Endothelial cell of umbilical vein (primary cell): Measurements from ENCODE around the gene HAUS6. TPM values are rescaled to one million over a fixed set of nuclear protein-coding genes. Genes with fewer than 3 reads are reported as not detected.

Experiments
- BruUV-seq: library from RNA; stranded (reverse); fragments of 400-500 nt; replicated peaks from 2 replicates; lab custom pipeline; 2021; lab: Mats Ljungman, UMichigan
- CTCF ChIA-PET: fragments of 300-600, 350-600 bp; sonication (Branson Sonifier 250); formaldehyde crosslinking; loops from one replicate; lab custom pipeline; 2021; ENCODE audit warnings: antibody characterized with exemption, inconsistent platforms; lab: Charles Lee
- POLR2A ChIA-PET: fragments of 300-600, 350-600 bp; sonication (Branson Sonifier 250); formaldehyde crosslinking; loops from one replicate; lab custom pipeline; 2021; ENCODE audit warnings: antibody characterized with exemption, inconsistent platforms; lab: Charles Lee
- DNase-seq: peaks from one replicate; pipeline ENCODE4 v3.0.0-alpha.2; 2011; ENCODE audit warnings: low read depth, low spot score
- FAIRE-seq: peaks from 2 replicates; lab custom pipeline; 2011; peaks lifted over from hg19 to GRCh38; lab: Jason Lieb, UNC
- H2AFZ ChIP-seq: 2 replicates; pipeline ENCODE4 v1.6.0; 2012; ENCODE audit warnings: low read depth, low read length, control low read depth, inconsistent platforms
- H3K27ac ChIP-seq: 2 replicates; pipeline ENCODE4 v1.5.1; 2011; ENCODE audit warnings: low read depth, mild to moderate bottlenecking, control low read depth, low read length, moderate library complexity; ENCODE audit not compliant: insufficient read depth
- H3K27me3 ChIP-seq, 2 experiments: 2 replicates each; pipeline versions ENCODE4 v1.6.0 to v1.6.1; 2011; ENCODE audit warnings: low read length in 2 of 2, mixed read lengths in 1 of 2; ENCODE audit not compliant: control insufficient read depth in 2 of 2, insufficient read depth in 2 of 2
- H3K36me3 ChIP-seq, 2 experiments: 2 replicates in 1 of 2; 3 replicates in 1 of 2; pipeline ENCODE4 v1.5.1; 2011; ENCODE audit warnings: low read length in 2 of 2, mild to moderate bottlenecking in 1 of 2, moderate library complexity in 1 of 2; ENCODE audit not compliant: control insufficient read depth in 2 of 2, insufficient read depth in 2 of 2; ENCODE audit errors: extremely low read depth in 1 of 2
- H3K4me1 ChIP-seq: 3 replicates; pipeline ENCODE4 v1.5.1; 2011; ENCODE audit warnings: mild to moderate bottlenecking, low read length; ENCODE audit not compliant: control insufficient read depth, insufficient read depth; ENCODE audit errors: extremely low read depth
- H3K4me2 ChIP-seq: 2 replicates; pipeline ENCODE4 v1.6.1; 2011; ENCODE audit warnings: low read length, control low read depth, mixed read lengths; ENCODE audit not compliant: insufficient read depth
- H3K4me3 ChIP-seq, 3 experiments: fragments of 200-600 bp in 1 of 3; sonication (generic), shearing (Covaris generic) in 1 of 3; replicated peaks in 1 of 3; 2 replicates each; pipeline ENCODE4 v1.5.1; 2011 to 2016; ENCODE audit warnings: control low read depth in 3 of 3, low read length in 3 of 3, mild to moderate bottlenecking in 2 of 3, inconsistent platforms in 1 of 3, low read depth in 1 of 3, moderate library complexity in 1 of 3; ENCODE audit not compliant: insufficient read depth in 1 of 3
- H3K79me2 ChIP-seq: 2 replicates; pipeline ENCODE4 v1.6.0; 2012; ENCODE audit warnings: low read length, inconsistent platforms; ENCODE audit not compliant: control insufficient read depth, insufficient read depth
- H3K9ac ChIP-seq: replicated peaks from 2 replicates; pipeline ENCODE3; 2011; ENCODE audit warnings: low read length, control low read depth; ENCODE audit not compliant: insufficient read depth; ENCODE audit errors: extremely low read depth
- H3K9me1 ChIP-seq: replicated peaks from 3 replicates; pipeline ENCODE4 v1.6.0; 2011; ENCODE audit warnings: mild to moderate bottlenecking, low read length; ENCODE audit not compliant: control insufficient read depth, insufficient read depth; ENCODE audit errors: extremely low read depth
- H3K9me3 ChIP-seq: replicated peaks from 2 replicates; pipeline ENCODE4 v1.5.1; 2012; ENCODE audit warnings: low read length, inconsistent platforms; ENCODE audit not compliant: control insufficient read depth, insufficient read depth
- H4K20me1 ChIP-seq: replicated peaks from 2 replicates; pipeline ENCODE3; 2011; ENCODE audit warnings: mild to moderate bottlenecking, low read length; ENCODE audit not compliant: control insufficient read depth, insufficient read depth; ENCODE audit errors: extremely low read depth
- CTCF ChIP-seq, 2 donors: IDR thresholded peaks; 1 replicate in 1 of 2; 2 replicates in 1 of 2; pipeline ENCODE4 v1.5.1; 2011; ENCODE audit warnings: low read length in 2 of 2, mild to moderate bottlenecking in 2 of 2, moderate library complexity in 2 of 2, control low read depth in 1 of 2, inconsistent platforms in 1 of 2, low read depth in 1 of 2; ENCODE audit not compliant: insufficient read depth in 1 of 2; ENCODE audit errors: extremely low read depth in 1 of 2
- EZH2 ChIP-seq: IDR thresholded peaks from 2 replicates; pipeline ENCODE4 v1.6.1; 2012; ENCODE audit warnings: borderline replicate concordance, low read depth, mild to moderate bottlenecking, moderate library complexity, low read length, inconsistent platforms; ENCODE audit not compliant: severe bottlenecking
- FOS ChIP-seq: IDR thresholded peaks from 2 replicates; pipeline ENCODE4 v1.6.1; 2011; ENCODE audit warnings: mild to moderate bottlenecking, low read length, moderate library complexity, borderline replicate concordance; ENCODE audit not compliant: insufficient read depth
- GATA2 ChIP-seq: IDR thresholded peaks from 2 replicates; pipeline ENCODE4 v1.7.0; 2011; ENCODE audit warnings: low read depth, mild to moderate bottlenecking, moderate library complexity, mixed read lengths, low read length; ENCODE audit not compliant: insufficient read length, insufficient read depth
- JUN ChIP-seq: IDR thresholded peaks from 2 replicates; pipeline ENCODE4 v1.6.1; 2011; ENCODE audit warnings: borderline replicate concordance, low read depth; ENCODE audit not compliant: insufficient read length, insufficient read depth
- MAX ChIP-seq: IDR thresholded peaks from 2 replicates; pipeline ENCODE4 v1.6.1; 2011; ENCODE audit not compliant: insufficient read depth, insufficient read length
- MYC ChIP-seq: IDR thresholded peaks from one replicate; pipeline ENCODE4 v1.6.1; 2011; ENCODE audit warnings: mild to moderate bottlenecking, low read depth, low read length
- POLR2A ChIP-seq: IDR thresholded peaks from 2 replicates; pipeline ENCODE4 v1.6.1; 2012; ENCODE audit warnings: low read depth, mild to moderate bottlenecking, control low read depth, low read length
- POLR2AphosphoS5 ChIP-seq: IDR thresholded peaks from 2 replicates; pipeline ENCODE4 v1.6.1; 2012; ENCODE audit warnings: low read depth, mild to moderate bottlenecking, control low read depth, low read length, moderate library complexity; ENCODE audit not compliant: insufficient read depth
- dilution Hi-C: fragments of 300-500 bp; cut with MboI; formaldehyde crosslinking; loops from one replicate; pipeline ENCODE4 v1.15.0; 2019; ENCODE audit warnings: low sequenced_read_pairs; ENCODE audit not compliant: extremely low pct_ligation_motif_present
- intact Hi-C: fragments of 100-400 bp; cut with micrococcal nuclease; formaldehyde crosslinking; loops from one replicate; pipeline ENCODE4 v1.10.0; 2022
- polyA plus RNA-seq, 4 experiments: library from polyadenylated mRNA; depleted of rRNA in 3 of 4; stranded (reverse) in 3 of 4; unstranded in 1 of 4; fragments of >200 nt; gene quantifications; 2 replicates each; pipeline versions ENCODE4 v1.2.1 to v1.2.3, GENCODE V29; 2011 to 2012; ENCODE audit warnings: missing spikeins in 1 of 4
- total RNA-seq: library from RNA; stranded (reverse); gene quantifications from 2 replicates; pipeline ENCODE4 v1.2.3, GENCODE V29; 2021

HAUS6 gene
- total and polyA plus RNA-seq, 2 donors (not counting 3 experiments of a cell fraction or from before 2014, with no cell fraction given) = 4.5 to 19.6 TPM

- H3K27ac ChIP-seq = no peak overlapping the region
- peak; percentile 17 for DNase-seq
- H3K4me1 ChIP-seq = peaks cover 16% of the 10 kb centered on the region
- no peak overlapping the region for H2AFZ ChIP-seq
- TF ChIP-seq JUN = no peak
- no peak for TF ChIP-seq CTCF (IDR thresholded peaks at IDR 0.05; ENCODE audit: extremely low read depth in 1 of 2, insufficient read depth in 1 of 2, low read depth in 1 of 2, low read length in 2 of 2)
- no peak for TF ChIP-seq MYC
- TF ChIP-seq POLR2A = no peak
- TF ChIP-seq POLR2AphosphoS5 = no peak
- TF ChIP-seq GATA2 = no peak
- no peak for TF ChIP-seq FOS
- TF ChIP-seq MAX = no peak
- no peak for TF ChIP-seq EZH2
- peaks cover 23% of the 10 kb centered on the region for H3K79me2 ChIP-seq
- BruUV-seq = no TSS peak
- H3K4me2 ChIP-seq = peak overlapping the region; percentile 73
- no peaks in the 10 kb centered on the region for H3K27me3 ChIP-seq
- no peaks in the 10 kb centered on the region for H3K36me3 ChIP-seq
- dilution Hi-C loops = no loop called here
- H3K9me1 ChIP-seq = no peaks in the 10 kb centered on the region
- H4K20me1 ChIP-seq = no peaks in the 10 kb centered on the region
- CTCF ChIA-PET = interaction anchor here (1.2 to 4.6 kb wide), 4 partner anchors 23 to 414 kb away, joined by 4 to 82 read pairs (median 22); no protein-coding TSS in a partner anchor
- POLR2A ChIA-PET = no interaction called here
- intact Hi-C loops = no loop called here
- no peak for FAIRE-seq
- H3K9me3 ChIP-seq = no peaks in the 10 kb centered on the region
- peak overlapping the region; percentile 48 to 76 (median 53) for H3K4me3 ChIP-seq
- peak overlapping the region; percentile 83 for H3K9ac ChIP-seq
Observed at GRCh38 chr9:19050637-19051591, 51.8 kb downstream of the HAUS6 start.
